PC-3 (cell line): ENCODE measurements around the gene DUOX2. TPM values are rescaled to one million over a fixed set of nuclear protein-coding genes. Genes with fewer than 3 reads are reported as not detected.
"Not testable (repeated sequence)": the region's sequence is repeated elsewhere in the genome, so short reads cannot be mapped to it uniquely, and the experiment has no call there.

Experiments
- ATAC-seq: fragments of 200-7000 bp; cut with Tn5 transposase; 2 replicates; pipeline ENCODE4 v1.9.1; 2020; ENCODE audit warnings: mild to moderate bottlenecking, moderate library complexity
- BruUV-seq: library from RNA; stranded (reverse); fragments of 400-500 nt; replicated peaks from 2 replicates; lab custom pipeline; 2021; lab: Mats Ljungman, UMichigan
- CTCF ChIA-PET: fragments of 300-600 bp; sonication (Branson Sonifier 250); formaldehyde crosslinking; loops from one replicate; lab custom pipeline; 2022; ENCODE audit warnings: antibody characterized with exemption; lab: Charles Lee
- POLR2A ChIA-PET: fragments of 300-600 bp; sonication (Branson Sonifier 250); formaldehyde crosslinking; loops from one replicate; lab custom pipeline; 2022; ENCODE audit warnings: antibody characterized with exemption; ENCODE audit not compliant: unreplicated experiment; lab: Charles Lee
- DNase-seq: peaks from one replicate; pipeline ENCODE4 v3.0.0-alpha.2; 2015
- H2AFZ ChIP-seq: fragments of 300-600 bp; sonication (generic); 2 replicates; pipeline ENCODE4 v1.6.0; 2016; ENCODE audit warnings: antibody characterized with exemption, low read length
- H3F3A ChIP-seq: fragments of 300-600 bp; sonication (generic); one replicate; pipeline ENCODE4 v1.6.0; 2017; ENCODE audit warnings: antibody characterized with exemption, low read length, control low read depth, mild to moderate bottlenecking; ENCODE audit not compliant: unreplicated experiment
- H3K27ac ChIP-seq: fragments of 300-600 bp; sonication (generic); 2 replicates; pipeline ENCODE4 v1.5.1; 2016; ENCODE audit warnings: mild to moderate bottlenecking, low read length
- H3K27me3 ChIP-seq: fragments of 300-600 bp; sonication (generic); 2 replicates; pipeline ENCODE4 v1.6.1; 2016; ENCODE audit warnings: low read length, mixed read lengths
- H3K36me3 ChIP-seq: fragments of 300-600 bp; sonication (generic); 2 replicates; pipeline ENCODE4 v1.6.1; 2016; ENCODE audit warnings: low read depth, mixed run types, low read length, mixed read lengths
- H3K4me1 ChIP-seq: fragments of 300-600 bp; sonication (generic); 2 replicates; pipeline ENCODE4 v1.5.1; 2016; ENCODE audit warnings: low read length; ENCODE audit not compliant: insufficient read depth
- H3K4me2 ChIP-seq: fragments of 300-600 bp; sonication (generic); 2 replicates; pipeline ENCODE4 v1.6.0; 2016; ENCODE audit warnings: low read length
- H3K4me3 ChIP-seq: fragments of 300-600 bp; sonication (generic); 2 replicates; pipeline ENCODE4 v1.5.1; 2016; ENCODE audit warnings: mild to moderate bottlenecking, low read length, mixed read lengths
- H3K79me2 ChIP-seq: fragments of 300-600 bp; sonication (generic); 2 replicates; pipeline ENCODE4 v1.6.1; 2017; ENCODE audit warnings: low read length, mixed read lengths
- H3K9ac ChIP-seq: fragments of 300-600 bp; sonication (generic); 2 replicates; pipeline ENCODE4 v1.6.0; 2016; ENCODE audit warnings: mild to moderate bottlenecking, low read length
- H3K9me2 ChIP-seq: fragments of 300-600 bp; sonication (generic); replicated peaks from 2 replicates; pipeline ENCODE4 v1.6.1; 2016; ENCODE audit warnings: mixed run types, low read length, mixed read lengths
- H3K9me3 ChIP-seq: fragments of 300-600 bp; sonication (generic); 2 replicates; pipeline ENCODE4 v1.6.1; 2016; ENCODE audit warnings: low read length, mixed read lengths
- H4K20me1 ChIP-seq: fragments of 300-600 bp; sonication (generic); 2 replicates; pipeline ENCODE4 v1.6.1; 2016; ENCODE audit warnings: low read length, mixed read lengths
- CTCF ChIP-seq: fragments of 300-600 bp; sonication (generic); conservative IDR thresholded peaks from 2 replicates; pipeline ENCODE4 v1.5.1; 2017; ENCODE audit warnings: antibody characterized with exemption, low read depth, mild to moderate bottlenecking, low read length
- EZH2 ChIP-seq: fragments of 300-600 bp; sonication (generic); IDR thresholded peaks from one replicate; pipeline ENCODE4 v1.6.1; 2017; ENCODE audit warnings: antibody characterized with exemption, mild to moderate bottlenecking, low read length; ENCODE audit not compliant: unreplicated experiment
- EZH2phosphoT487 ChIP-seq: fragments of 300-600 bp; sonication (generic); IDR thresholded peaks from 2 replicates; pipeline ENCODE4 v1.6.1; 2018; ENCODE audit warnings: mild to moderate bottlenecking, antibody characterized with exemption, low read length, borderline replicate concordance
- intact Hi-C: fragments of 100-400 bp; cut with micrococcal nuclease; formaldehyde crosslinking; loops from 2 replicates; pipeline ENCODE4 v1.9.0; 2023
- total RNA-seq: library from RNA; depleted of rRNA; stranded (reverse); fragments of >200 nt; gene quantifications from 2 replicates; pipeline ENCODE4 v1.2.3, GENCODE V29; 2014; rRNA removed

The DUOX2 gene
- total RNA-seq, 1 experiment from 2014 or later, result not detected

GRCh38 chr15:45048794-45049631 is 65.0 kb downstream of the DUOX2 start:
- H3K27ac ChIP-seq, result no peak overlapping the region
- H3K9me3 ChIP-seq, result no peaks in the 10 kb centered on the region
- ATAC-seq (no peak), DNase-seq (no peak)
- peaks cover 25% of the 10 kb centered on the region for H3K36me3 ChIP-seq
- no peaks in the 10 kb centered on the region for H3F3A ChIP-seq
- TF ChIP-seq EZH2phosphoT487, result no peak
- no peak for TF ChIP-seq EZH2
- no peak for TF ChIP-seq CTCF
- no peaks in the 10 kb centered on the region for H3K9me2 ChIP-seq
- BruUV-seq, result no TSS peak
- H3K4me2 ChIP-seq, result no peak overlapping the region
- POLR2A ChIA-PET, result no interaction called here
- intact Hi-C loops, result no loop called here
- H3K4me3 ChIP-seq, result no peak overlapping the region
- H4K20me1 ChIP-seq, result no peaks in the 10 kb centered on the region
- H3K79me2 ChIP-seq, result no peaks in the 10 kb centered on the region
- no peaks in the 10 kb centered on the region for H3K4me1 ChIP-seq
- no peak overlapping the region for H3K9ac ChIP-seq
- H3K27me3 ChIP-seq, result no peaks in the 10 kb centered on the region
- no peak overlapping the region for H2AFZ ChIP-seq
- CTCF ChIA-PET, result no interaction called here

- H3K27ac ChIP-seq, POLR2A ChIA-PET, H3K4me2 ChIP-seq, DNase-seq, ATAC-seq, H3K4me1 ChIP-seq, BruUV-seq, H3F3A ChIP-seq, H3K9ac ChIP-seq, H3K9me3 ChIP-seq, H4K20me1 ChIP-seq, intact Hi-C loops, H3K27me3 ChIP-seq, H2AFZ ChIP-seq, H3K9me2 ChIP-seq, CTCF ChIA-PET, H3K4me3 ChIP-seq, H3K79me2 ChIP-seq: not testable (repeated sequence)
- peaks cover 25% of the 10 kb centered on the region for H3K36me3 ChIP-seq
These were observed 65.6 kb downstream of the DUOX2 start for GRCh38 chr15:45048449-45048793.

GRCh38 chr15:45044270-45044669 is 69.7 kb downstream of the DUOX2 start:
- H3K36me3 ChIP-seq, H3K27ac ChIP-seq, H3F3A ChIP-seq, CTCF ChIA-PET, ATAC-seq, H4K20me1 ChIP-seq, H3K4me3 ChIP-seq, H2AFZ ChIP-seq, H3K9ac ChIP-seq, H3K4me2 ChIP-seq, POLR2A ChIA-PET, H3K79me2 ChIP-seq, H3K9me3 ChIP-seq, BruUV-seq, H3K4me1 ChIP-seq, intact Hi-C loops, DNase-seq, H3K27me3 ChIP-seq, H3K9me2 ChIP-seq: not testable (repeated sequence)

- H3K4me2 ChIP-seq, DNase-seq, H3K27me3 ChIP-seq, H4K20me1 ChIP-seq, POLR2A ChIA-PET, H3K79me2 ChIP-seq, H3K9me3 ChIP-seq, BruUV-seq, ATAC-seq, H3K27ac ChIP-seq, intact Hi-C loops, CTCF ChIA-PET, H3K9me2 ChIP-seq, H3F3A ChIP-seq, H3K9ac ChIP-seq, H3K4me1 ChIP-seq, H2AFZ ChIP-seq, H3K4me3 ChIP-seq, H3K36me3 ChIP-seq: not testable (repeated sequence)
These were observed 71.1 kb downstream of the DUOX2 start for GRCh38 chr15:45042859-45043258.

Other genes with a start within 250 kb of the DUOX2 start
- not detected in 2 replicates for gene TERB2, start 157.5 kb downstream of the DUOX2 start, total RNA-seq
- 118 and 119 TPM in 2 replicates for gene SORD, start 91.0 kb downstream of the DUOX2 start, total RNA-seq
- not detected in 2 replicates for gene DUOXA2, start 154 bp upstream of the DUOX2 start, total RNA-seq
- 1.3 TPM in 1 of 2 replicates, not detected in the other for gene DUOXA1, start 15.7 kb upstream of the DUOX2 start, total RNA-seq
- gene DUOX1, start 15.8 kb upstream of the DUOX2 start, total RNA-seq, result 0.29 TPM in 1 of 2 replicates, not detected in the other
- 1.2 and 2.2 TPM in 2 replicates for gene SHF, start 73.8 kb upstream of the DUOX2 start, total RNA-seq
- not detected in 2 replicates for gene SLC28A2, start 138.1 kb upstream of the DUOX2 start, total RNA-seq